GM12872 (cell line): ENCODE measurements around the gene HRCT1.

Experiments used
- CTCF ChIP-seq: IDR thresholded peaks from 3 replicates; pipeline ENCODE4 v1.5.1; 2011; ENCODE audit warnings: low read depth, mild to moderate bottlenecking, low read length, moderate library complexity; ENCODE audit not compliant: insufficient read depth

Gene HRCT1

GRCh38 chr9:35909274-35909673 lies 3.3 kb downstream of the HRCT1 start, which contains the start of gene SPAAR:
Gene SPAAR (plus strand): TSS chr9:35909490. CDS start chr9:35910464, 974 bp downstream.
- no peak for TF ChIP-seq CTCF

- TF ChIP-seq CTCF = no peak
These were observed 3.9 kb downstream of the HRCT1 start for GRCh38 chr9:35909687-35910612.

- TF ChIP-seq CTCF = peak; percentile 52
These were observed 4.8 kb downstream of the HRCT1 start for GRCh38 chr9:35910613-35911359.

GRCh38 chr9:35911690-35912089 lies 5.7 kb downstream of the HRCT1 start:
- no peak for TF ChIP-seq CTCF

GRCh38 chr9:35912791-35913400 lies 6.9 kb downstream of the HRCT1 start:
- TF ChIP-seq CTCF = no peak

- TF ChIP-seq CTCF = no peak
These were observed 8.4 kb downstream of the HRCT1 start for GRCh38 chr9:35914301-35914807.

GRCh38 chr9:35915681-35916294 lies 9.8 kb downstream of the HRCT1 start:
- TF ChIP-seq CTCF = no peak
